Renal pelvis (tissue), 4 donors: ENCODE results near the gene NTSR2. TPM values are rescaled to one million over a fixed set of nuclear protein-coding genes. Genes with fewer than 3 reads are reported as not detected.
"Not testable (repeated sequence)": the region's sequence is repeated elsewhere in the genome, so short reads cannot be mapped to it uniquely, and the experiment has no call there.

Experiments
- DNase-seq: peaks from one replicate; pipeline ENCODE4 v3.0.0-alpha.2; 2013
- polyA plus RNA-seq, 3 donors: library from polyadenylated mRNA; unstranded; fragments of 120-200 nt; gene quantifications; one replicate each; pipeline ENCODE4 v1.2.1, GENCODE V29; 2013; ENCODE audit not compliant: insufficient read length in 3 of 3

NTSR2 gene
- polyA plus RNA-seq, 3 donors = not detected

DNA sequence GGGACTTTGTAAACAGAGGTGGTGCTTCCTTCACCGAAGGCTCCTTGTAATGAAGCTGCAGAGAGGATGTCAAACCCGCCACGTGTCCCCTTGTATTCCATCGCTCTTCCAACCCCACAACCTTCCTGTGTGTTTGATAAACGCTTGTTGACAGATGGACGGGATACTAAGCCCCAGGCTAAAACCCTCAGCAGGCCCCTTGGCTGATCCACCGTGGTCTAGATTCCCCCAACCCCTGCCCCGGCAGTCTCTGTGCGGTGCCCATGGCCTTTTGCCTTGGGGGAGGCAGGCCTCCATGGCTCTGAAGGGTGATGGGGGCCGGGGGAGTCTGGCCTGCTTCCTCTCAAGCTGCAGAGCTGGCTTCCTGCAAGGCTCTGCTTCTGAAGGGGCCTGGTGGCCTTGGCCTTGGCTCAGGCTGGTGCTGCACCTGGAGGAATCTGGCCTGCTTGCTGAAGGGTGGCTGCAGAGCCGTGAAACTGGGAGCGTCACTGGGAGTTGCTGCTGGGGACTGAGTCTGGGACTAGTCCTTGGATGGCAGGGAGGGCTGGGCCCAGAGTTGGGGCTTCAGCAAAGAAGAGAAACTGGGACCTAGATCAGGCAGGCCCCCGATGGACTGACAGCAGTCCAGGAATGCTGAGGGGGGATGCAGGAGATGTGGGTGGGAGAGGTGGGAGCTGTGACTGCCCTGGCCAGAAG, 9.6 kb upstream of the NTSR2 start:
- no peak for DNase-seq

DNA sequence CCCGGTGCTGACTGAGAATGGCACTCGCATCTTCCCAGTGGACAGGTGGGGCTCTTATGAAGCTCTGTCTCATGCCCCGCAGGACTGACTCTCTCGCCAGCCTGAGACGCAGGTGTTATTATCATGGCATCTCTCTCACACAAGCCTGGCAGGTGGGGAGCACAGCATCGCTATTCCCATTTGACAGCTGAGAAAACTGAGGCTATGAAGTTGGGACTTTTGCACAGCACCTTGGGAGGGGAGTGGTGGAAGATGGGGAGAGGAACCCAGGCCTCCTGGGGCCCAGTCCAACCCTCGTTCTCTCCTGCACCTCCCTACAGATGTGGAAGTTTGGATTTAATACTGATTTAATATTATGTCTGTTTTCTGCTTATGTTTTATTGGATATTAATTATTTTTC, 9.0 kb upstream of the NTSR2 start:
- no peak for DNase-seq

DNA sequence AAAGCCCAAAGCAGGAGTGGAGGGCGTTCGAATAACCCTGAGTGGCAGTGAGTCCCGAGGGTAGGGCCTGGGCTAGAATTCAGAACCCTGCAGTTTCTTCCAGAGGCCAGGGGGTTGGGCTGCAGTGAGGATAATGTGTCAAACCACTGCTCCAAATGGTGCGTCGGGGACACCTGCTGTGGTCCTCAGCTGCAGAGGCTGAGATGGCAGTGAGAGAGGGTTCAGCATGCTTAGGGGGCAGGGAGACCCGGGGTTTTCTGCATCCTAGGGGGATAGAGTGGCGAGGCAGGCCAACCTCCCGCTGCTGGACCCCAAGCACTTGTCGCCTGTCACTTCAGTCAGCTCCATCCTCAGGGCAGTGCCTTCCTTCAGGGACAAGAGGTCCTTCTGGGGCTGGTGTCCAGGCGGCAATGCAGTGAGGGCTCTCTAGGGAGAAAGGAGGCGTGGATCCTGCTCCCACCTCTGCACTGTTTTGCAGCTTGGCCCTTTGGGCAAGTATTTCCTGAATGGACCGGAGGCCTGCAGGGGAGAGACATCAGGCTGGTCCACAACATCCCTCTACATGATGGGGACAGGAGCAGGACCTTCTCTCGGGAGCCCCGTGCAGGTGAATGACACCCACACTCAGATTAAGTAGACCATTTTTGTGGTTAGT, 8.4 kb upstream of the NTSR2 start:
- no peak for DNase-seq

DNA sequence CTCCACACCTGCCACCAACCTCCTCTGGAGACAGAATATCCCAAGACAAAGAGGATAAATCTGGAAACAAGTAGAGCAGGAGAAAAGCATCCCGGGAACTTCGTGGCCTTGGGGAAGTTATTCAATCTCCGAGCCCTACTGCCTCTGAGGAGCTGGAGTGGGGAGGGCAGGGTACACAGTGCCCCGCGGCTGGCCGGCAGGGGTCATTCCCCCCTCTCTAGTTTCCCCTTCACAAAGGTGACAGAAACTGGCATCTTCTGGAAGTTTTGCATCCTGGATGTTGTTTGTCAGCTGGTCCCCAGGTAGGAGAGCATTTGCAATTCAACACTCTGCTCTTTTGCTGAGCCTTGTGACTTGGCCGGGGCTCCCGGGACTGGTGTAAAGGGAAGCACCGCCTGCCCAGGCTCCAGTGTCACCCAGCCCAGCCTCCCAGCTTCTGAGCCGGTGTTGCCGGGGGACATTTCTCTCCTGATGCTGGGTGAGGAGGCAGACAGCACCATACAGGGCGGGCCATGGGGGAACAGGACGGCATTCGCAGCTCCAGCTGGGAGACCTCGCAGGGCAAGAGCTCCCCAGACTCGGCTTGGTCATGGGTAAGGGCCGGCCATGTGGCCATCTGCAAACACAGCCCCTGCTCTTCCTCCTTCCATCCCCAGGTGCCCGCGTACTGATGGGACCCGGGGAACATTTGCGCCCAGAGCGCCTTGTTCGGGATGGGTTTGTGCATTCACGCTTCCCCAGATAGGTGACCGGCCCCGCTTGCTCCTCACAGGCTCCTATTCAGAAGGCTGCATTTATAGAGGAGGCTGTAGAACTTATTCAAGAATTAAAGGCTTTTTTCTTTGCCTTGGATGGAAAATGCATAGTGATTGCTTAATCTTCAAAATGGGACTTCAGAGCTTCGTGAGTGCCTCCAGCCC, 7.4 kb upstream of the NTSR2 start:
- DNase-seq = no peak

DNA sequence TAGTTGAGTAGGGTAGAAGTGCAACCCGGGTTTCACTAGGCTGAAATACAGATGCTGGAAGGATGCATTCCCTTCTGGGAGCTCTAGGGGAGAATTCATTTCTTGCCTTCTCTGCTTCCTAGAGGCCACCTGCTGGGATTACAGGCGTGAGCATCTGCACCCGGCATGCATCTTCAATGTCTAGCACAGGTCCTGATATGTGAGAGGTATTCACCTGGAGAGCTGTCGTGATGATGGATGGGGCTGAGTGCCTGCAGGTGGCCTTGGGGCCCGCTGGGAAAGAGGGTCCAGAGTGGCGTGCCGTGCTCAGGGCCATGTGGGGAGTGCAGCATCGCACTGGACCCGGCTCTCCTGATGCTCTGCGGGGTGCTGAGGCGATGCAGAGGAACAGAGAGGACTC, 6.6 kb upstream of the NTSR2 start:
- no peak for DNase-seq

DNA sequence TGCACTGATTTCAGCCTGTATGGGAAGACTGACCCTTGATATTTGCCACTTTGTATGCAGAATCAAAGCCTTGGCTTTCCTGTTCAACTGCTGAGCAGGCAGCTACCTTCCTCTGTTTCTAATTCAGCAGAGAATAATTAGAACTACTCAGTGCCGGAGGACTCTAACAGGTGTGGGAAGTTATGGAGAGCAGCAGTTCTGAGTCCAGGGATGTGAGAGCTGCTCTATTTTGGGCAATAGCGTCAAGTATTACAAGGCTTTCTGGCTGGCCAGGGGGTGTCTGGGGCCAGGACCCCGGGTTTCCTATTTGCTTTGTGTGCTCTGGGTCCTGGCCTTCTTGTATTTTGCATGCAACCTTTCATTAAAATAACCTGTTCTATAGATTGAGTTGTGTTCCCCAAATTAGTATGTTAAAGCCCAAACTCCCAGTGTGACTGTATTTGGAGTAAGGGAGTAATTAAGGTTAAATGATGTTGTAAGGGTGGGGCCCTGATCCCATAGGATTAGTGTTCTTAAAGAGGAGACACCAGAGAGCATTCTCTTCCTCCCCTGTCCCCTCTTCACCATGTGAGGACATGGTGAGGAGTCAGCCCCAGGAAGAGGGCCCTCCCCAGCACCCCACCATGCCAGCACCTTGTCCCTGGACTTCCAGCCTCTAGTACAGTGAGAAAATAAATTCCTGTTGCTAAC, 5.6 kb upstream of the NTSR2 start:
- no peak for DNase-seq

DNA sequence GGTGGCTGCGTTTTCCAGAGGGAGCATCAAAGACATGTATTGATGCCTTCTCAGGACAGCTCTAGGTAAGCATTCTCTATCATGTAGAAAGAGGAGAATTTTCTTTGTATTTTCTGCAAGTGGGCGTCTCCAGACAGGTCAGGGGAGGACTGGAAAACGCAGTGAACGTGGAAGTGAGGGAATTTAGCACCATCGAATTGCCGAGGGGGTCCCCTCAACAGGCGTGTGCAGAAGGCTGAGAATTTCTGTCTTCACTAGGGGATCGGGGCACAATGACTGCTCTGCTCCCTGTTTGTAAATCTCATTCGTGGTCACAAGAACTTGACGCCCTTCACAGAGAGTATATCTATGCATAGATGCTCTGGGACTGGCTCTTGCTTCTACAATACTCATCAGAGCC, 5.0 kb upstream of the NTSR2 start:
- DNase-seq = no peak

DNA sequence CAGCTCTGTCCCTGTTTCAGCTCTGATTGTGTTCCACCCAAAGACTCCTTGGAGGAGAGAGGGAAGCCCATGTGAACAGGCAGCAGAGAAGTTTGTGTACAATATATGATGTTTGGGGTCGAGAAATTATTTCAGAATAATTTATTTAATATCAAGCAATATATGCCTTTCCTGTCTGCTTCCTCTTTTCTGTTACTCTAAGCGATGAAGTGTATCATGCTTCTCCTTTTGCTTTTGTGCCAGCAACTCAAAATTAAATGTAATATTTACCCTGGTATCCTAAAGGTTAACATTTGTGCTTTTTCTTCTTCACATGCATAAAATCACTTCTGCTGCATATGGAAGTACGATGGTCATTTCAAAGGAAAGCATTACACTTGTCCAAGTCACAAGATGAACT, 2.4 kb upstream of the NTSR2 start:
- DNase-seq = no peak

DNA sequence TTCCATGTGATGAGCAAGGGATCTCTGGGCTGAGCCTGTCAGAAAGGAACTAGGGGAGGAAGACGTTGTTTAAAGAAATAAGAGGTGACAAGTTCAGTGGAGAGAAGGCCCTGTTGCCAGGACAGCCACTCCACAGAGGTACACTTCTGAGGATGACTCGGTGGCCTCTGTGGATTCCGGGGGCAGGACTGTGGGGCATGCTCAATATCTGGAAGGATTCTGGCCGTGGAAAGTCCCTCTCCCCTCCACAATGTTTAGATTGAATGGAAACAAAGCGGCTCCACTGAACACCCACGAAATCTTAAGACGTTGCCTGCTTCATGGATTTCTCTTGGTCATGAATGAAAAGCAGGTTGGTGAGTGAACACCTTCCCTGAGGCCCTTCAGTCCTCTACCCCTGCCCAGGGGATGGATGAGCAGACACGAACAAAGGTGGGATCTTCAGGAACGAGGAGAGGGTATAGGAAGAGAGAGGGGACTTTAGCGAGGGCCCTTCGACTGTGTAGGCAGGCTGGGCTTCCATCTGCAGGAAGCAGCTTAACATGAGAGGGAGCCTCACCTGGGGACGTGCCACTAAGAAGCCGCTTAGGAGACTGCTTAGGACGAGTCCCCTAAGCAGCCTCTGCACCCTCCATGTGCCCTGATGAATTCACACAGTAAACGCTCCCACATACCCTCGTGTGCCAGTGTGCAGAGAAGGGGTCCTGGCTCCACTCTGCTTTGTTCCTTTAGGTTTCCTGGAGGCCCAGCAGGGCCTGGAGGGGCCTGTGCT, 1.9 kb downstream of the NTSR2 start:
- no peak for DNase-seq

DNA sequence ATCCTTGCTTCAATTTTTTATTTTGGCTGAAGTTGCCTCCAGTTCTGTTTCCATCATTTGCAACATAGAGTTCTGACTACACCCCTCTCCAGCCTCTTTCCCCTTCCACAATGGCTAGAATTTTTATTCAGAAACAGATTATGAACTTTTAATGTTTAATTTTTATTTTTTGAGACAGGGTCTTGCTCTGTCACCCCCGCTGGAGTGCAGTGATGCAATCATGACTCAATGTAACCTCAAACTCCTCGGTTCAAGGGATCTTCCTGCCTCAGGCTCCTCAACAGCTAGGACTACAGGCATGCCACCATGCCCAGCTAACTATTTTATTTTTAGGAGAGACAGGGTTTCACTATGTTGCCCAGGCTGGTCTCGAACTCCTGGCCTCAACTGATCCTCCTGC, 2.8 kb downstream of the NTSR2 start:
- no peak for DNase-seq

DNA sequence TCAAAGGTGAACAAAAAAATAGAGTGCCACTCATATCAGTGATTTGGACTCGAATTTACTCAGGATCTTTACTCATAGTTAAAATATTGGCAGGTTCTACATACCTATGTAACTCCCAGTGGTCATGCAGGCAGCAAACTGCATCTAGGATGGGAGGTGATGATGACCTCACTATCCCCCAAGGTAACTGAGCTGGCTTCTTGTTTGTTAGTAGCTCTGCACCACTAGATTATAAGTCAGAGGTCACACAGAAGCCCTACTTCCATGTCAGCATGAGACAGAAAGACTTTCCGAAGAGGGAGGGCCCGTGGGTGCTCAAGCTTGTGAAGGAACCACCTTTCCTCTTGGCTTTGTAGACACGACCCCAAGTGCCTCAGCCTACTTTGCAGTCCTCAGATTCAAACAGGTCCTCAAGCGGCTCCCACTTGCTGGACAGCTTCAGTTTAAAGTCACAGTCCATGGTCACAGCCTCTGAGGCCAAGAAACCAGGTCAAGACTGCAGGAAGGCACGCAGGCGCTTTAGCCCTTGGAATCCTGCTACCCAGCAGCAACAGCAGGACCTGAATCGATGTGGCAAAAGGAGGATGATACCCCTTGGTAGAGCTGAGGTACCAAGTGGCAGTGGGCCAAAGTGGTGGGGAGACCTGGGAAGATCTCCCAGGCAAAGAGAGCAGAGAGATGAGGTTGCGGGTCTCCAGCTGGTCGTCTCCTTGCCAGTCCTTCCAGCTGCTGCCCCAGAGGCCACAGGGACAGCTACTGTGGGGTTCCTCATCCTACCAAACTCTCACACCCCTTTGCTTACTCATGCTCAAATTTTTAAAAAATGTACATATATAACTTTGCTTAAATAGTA, 4.3 kb downstream of the NTSR2 start:
- DNase-seq = no peak

DNA sequence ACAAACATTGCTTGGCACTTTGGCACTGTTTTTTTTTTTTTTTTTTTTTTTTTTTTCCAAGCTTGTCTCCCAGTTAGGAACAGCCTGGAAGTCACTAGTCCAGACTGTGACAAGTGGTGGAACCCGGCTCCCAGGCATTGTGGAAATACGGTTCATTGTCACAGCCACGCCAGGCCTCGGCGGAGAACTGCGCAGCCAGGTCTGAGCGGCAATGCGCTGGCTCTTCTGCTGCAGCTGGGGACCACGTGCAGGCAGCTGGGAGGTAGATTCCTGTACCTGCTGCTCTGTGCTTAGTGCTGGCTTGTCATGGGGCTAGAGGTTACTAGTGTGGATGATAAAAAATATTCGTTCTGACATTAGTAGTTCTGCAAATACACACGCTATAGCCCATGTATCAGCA, 5.0 kb downstream of the NTSR2 start:
- DNase-seq = no peak

DNA sequence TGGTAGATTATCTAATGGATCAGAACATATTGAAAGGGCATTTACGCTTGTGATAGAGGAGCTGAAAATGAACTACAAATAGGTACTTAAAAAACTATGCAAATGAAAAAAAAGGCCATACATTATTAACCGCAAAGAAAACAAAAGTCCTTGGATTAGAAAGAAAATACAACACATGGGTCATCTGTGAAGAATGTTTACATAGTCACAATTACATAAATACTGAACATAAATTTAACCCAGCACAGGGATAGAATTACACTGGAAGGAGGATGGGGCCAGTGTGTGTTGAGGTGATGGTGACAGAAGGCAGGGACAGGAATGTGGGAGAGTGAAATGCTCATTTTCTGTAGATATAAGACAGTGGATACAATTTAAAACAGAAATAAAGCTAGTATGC, 6.6 kb downstream of the NTSR2 start:
- no peak for DNase-seq

DNA sequence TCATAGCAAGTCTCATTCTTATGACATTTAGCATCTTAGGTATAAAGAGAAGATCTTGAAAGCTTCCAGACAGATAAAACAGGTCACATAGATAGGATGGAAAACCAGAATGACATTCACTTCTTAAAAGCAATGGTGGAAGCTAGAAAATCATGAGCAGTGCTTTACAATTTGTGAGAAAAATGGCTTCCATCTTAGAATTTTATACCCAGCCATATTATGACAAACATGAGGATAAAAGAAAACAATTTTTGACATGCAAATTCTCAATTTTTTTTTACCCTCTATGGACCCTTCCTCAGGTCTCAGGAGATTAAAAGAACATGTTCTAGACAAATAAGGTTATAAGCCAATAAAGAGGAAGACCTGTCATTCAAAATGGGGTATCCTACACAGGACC, 7.1 kb downstream of the NTSR2 start:
- DNase-seq = no peak

DNA sequence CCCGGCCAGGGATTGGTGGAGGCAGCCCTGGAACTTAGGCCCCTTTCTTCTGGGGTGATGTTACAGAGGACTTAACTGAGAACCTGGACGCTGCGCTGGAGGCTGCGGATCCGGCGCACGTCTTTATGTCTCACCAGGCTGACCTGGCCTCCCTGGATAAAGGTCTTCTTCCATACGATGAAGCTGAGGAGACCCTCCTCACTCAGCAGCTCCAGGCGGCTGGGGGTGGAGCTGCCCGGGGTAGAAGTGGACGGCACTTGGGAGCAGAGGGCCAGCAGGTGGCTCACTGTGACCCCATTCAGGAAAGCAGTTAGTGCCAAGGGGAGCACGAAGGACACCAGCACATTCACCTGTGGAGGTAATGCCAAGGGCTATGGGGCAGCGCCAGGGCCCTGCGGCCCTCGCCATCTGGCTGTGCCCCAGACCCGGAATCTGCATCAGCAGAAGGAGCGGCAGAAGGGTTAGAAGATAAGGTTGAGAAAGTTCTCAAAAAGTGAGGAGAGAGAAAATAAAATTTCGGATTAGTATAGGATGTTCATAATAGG, 8.0 kb downstream of the NTSR2 start:
- no peak for DNase-seq

DNA sequence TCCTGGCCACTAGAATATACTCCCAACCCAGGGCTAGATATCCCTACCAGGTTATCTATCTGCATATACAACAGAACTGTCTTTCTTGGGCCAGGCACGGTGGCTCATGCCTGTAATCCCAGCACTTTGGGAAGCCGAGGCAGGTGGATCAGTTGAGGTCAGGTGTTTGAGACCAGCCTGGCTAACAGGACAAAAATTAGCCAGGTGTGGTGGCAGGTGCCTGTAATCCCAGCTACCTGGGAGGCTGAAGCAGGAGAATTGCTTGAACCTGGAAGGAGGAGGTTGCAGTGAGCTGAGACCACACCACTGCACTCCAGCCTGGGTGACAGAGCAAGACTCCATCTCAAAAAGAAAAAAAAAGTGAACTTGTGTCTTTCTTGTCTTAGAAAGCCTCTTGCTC, 9.6 kb downstream of the NTSR2 start:
- not testable (repeated sequence) for DNase-seq

DNA sequence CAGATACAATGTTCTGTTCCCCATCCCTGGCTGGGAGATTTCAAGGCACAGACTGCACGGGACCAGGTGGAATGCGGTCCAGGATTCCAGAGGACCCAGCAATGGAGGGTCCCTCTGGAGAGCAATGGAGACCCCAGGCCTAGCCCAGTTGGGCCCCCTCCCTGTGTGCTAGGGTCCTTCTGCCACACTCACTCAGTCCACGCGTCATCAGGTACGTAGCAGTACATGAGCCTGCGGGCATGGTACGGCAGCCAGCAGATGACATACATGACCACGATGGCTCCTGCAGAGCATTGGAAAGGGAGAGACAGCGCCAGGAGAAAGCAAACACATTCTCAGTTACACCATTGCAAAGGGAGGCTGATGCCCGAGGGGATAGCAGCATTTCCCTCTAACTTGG, 10.1 kb downstream of the NTSR2 start:
- no peak for DNase-seq

DNA sequence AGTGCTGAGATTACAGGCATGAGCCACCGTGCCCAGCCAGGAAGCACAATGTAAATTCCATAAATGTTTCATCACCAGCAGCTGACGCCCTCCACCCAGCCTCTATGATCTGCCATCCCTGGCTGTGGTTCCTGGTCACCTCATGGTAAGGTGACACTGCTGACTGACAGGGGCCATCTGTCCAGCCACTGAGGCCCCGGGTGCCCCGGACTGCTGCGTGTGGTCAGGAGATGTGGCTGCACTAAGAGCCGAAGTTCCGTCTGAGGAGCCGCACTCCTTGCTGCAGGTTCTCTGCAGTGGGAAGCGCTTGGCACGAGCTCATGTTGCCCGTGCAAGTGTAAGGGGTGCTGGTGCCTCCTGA, 10.9 kb downstream of the NTSR2 start:
- DNase-seq = no peak

DNA sequence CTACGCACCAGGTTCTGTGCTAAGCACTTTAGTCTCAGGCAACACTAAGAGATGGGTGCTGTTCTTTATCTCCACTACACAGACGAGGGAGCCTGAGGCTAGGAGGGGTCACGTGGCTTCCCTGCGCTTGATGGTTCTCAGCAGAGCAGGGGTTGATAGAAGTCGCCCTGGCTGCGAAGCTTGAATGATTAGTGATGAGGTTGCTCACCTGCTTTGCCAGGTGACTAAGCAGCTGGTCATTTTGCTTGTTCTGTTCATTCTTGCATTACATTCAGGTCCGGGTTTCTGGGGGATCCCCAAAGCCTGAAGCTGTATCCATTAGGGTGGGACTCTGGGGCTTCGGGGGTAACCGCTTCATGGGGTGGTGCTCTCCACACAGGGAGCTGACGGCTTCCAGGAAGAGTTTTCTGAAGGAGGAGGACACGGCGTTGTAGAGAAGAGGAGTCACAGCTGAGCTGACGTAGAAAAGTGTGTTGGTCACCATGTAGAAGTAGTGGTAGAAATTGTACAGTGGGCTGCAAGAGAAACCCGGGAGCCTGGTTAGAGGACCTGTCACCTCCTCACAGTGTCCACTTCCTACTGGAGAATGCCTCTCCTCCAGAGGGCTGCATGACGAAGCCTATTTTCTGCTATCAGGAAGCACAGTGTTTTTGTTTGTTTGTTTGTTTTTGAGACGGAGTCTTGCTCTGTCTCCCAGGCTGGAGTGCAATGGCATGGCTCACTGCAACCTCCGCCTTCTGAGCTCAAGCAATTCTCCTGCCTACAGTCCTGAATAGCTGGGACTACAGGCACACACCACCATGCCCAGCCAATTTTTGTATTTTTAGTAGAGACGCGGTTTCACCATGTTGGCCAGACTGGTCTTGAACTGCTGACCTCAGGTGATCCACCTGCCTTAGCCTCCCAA, 11.5 kb downstream of the NTSR2 start:
- no peak for DNase-seq
